Measurements from ENCODE around the gene TGM4. TPM values are rescaled to one million over a fixed set of nuclear protein-coding genes. Genes with fewer than 3 reads are reported as not detected.

TGM4 gene
- total and polyA plus RNA-seq, 2 donors from 2014 or later = not detected

GRCh38 chr3:44905446-44906157, 31.2 kb downstream of the TGM4 start:
- intact Hi-C loops (cut with DNase I) = no loop called here
- H3K9me3 ChIP-seq (ENCODE audit: control insufficient read depth in 2 of 3, insufficient read depth in 1 of 3, low read length in 3 of 3) = no peaks in the 10 kb centered on the region
- H3K4me1 ChIP-seq (ENCODE audit: control insufficient read depth in 2 of 3, insufficient read depth in 2 of 3, low read depth in 1 of 3, low read length in 3 of 3) = no peaks in the 10 kb centered on the region
- TF ChIP-seq, protein P1, sequence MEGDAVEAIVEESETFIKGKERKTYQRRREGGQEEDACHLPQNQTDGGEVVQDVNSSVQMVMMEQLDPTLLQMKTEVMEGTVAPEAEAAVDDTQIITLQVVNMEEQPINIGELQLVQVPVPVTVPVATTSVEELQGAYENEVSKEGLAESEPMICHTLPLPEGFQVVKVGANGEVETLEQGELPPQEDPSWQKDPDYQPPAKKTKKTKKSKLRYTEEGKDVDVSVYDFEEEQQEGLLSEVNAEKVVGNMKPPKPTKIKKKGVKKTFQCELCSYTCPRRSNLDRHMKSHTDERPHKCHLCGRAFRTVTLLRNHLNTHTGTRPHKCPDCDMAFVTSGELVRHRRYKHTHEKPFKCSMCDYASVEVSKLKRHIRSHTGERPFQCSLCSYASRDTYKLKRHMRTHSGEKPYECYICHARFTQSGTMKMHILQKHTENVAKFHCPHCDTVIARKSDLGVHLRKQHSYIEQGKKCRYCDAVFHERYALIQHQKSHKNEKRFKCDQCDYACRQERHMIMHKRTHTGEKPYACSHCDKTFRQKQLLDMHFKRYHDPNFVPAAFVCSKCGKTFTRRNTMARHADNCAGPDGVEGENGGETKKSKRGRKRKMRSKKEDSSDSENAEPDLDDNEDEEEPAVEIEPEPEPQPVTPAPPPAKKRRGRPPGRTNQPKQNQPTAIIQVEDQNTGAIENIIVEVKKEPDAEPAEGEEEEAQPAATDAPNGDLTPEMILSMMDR (IDR thresholded peaks at IDR 0.05; ENCODE audit: borderline replicate concordance, extremely low read depth, insufficient read depth) = no peak
- no peaks in the 10 kb centered on the region for H3K27me3 ChIP-seq (ENCODE audit: control insufficient read depth, insufficient read depth, low read length)
- DNase-seq (no peak), FAIRE-seq (no peak)
- no peak overlapping the region for H3K9ac ChIP-seq (ENCODE audit: low read length in 3 of 3)
- H3K36me3 ChIP-seq (ENCODE audit: control insufficient read depth in 2 of 3, insufficient read depth in 3 of 3, low read length in 3 of 3) = no peaks in the 10 kb centered on the region
- H3K4me3 ChIP-seq (ENCODE audit: low read length in 3 of 3) = no peak overlapping the region
- no peak overlapping the region for H3K27ac ChIP-seq (ENCODE audit: low read depth in 2 of 2, low read length in 2 of 2)

DNA sequence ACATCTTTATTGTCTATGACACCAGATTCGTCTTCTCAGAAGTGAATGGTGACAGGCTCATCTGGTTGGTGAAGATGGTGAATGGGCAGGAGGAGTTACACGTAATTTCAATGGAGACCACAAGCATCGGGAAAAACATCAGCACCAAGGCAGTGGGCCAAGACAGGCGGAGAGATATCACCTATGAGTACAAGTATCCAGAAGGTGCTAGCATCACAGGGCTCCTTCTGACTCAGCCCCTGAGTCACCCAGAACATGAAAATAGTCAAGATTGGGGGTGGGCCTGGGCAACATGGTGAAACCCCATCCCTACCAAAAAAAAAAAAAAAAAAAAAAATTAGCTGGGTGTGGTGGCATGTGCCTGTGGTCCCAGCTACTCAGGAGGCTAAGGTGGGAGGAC, 32.6 kb downstream of the TGM4 start:
- intact Hi-C loops (cut with DNase I) = no loop called here

DNA sequence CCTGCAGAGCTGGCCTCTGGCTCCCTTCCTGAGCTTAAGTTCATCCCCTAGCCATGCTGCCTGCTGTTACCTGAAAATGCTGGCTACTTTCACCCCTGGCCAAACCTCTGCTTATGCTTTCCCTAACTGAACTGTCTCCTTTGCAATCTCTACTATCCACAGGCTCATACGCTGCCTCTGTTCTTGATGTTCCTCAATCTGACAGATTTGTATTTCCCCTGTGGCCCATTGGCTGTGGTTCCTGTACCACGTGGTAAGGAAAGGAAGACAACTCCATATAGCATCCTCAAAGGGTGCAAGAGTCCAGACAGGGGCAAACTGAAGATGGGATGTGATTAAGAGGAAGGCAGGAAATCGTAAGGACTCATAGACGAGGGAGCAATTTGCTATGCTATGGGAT, 33.2 kb downstream of the TGM4 start:
- intact Hi-C loops (cut with DNase I) = no loop called here

More for the DNA sequence above, 32.6 kb downstream of the TGM4 start:
- H3K4me1 ChIP-seq (ENCODE audit: control insufficient read depth in 2 of 3, insufficient read depth in 2 of 3, low read depth in 1 of 3, low read length in 3 of 3) = no peaks in the 10 kb centered on the region
- FAIRE-seq (no peak), DNase-seq (no peak)
- H3K27ac ChIP-seq (ENCODE audit: low read depth in 2 of 2, low read length in 2 of 2) = no peak overlapping the region
- TF ChIP-seq, protein P1 (IDR thresholded peaks at IDR 0.05; ENCODE audit: borderline replicate concordance, extremely low read depth, insufficient read depth) = no peak
- H3K9ac ChIP-seq (ENCODE audit: low read length in 3 of 3) = no peak overlapping the region
- no peak overlapping the region for H3K4me3 ChIP-seq (ENCODE audit: low read length in 3 of 3)
- no peaks in the 10 kb centered on the region for H3K9me3 ChIP-seq (ENCODE audit: control insufficient read depth in 2 of 3, insufficient read depth in 1 of 3, low read length in 3 of 3)
- no peaks in the 10 kb centered on the region for H3K36me3 ChIP-seq (ENCODE audit: control insufficient read depth in 2 of 3, insufficient read depth in 3 of 3, low read length in 3 of 3)
- no peaks in the 10 kb centered on the region for H3K27me3 ChIP-seq (ENCODE audit: control insufficient read depth, insufficient read depth, low read length)

More for the DNA sequence above, 33.2 kb downstream of the TGM4 start:
- H3K4me3 ChIP-seq (ENCODE audit: low read length in 3 of 3) = no peak overlapping the region
- H3K36me3 ChIP-seq (ENCODE audit: control insufficient read depth in 2 of 3, insufficient read depth in 3 of 3, low read length in 3 of 3) = no peaks in the 10 kb centered on the region
- no peak overlapping the region for H3K27ac ChIP-seq (ENCODE audit: low read depth in 2 of 2, low read length in 2 of 2)
- FAIRE-seq (no peak), DNase-seq (no peak)
- H3K4me1 ChIP-seq (ENCODE audit: control insufficient read depth in 2 of 3, insufficient read depth in 2 of 3, low read depth in 1 of 3, low read length in 3 of 3) = no peaks in the 10 kb centered on the region
- TF ChIP-seq, protein P1 (IDR thresholded peaks at IDR 0.05; ENCODE audit: borderline replicate concordance, extremely low read depth, insufficient read depth) = no peak
- no peaks in the 10 kb centered on the region for H3K9me3 ChIP-seq (ENCODE audit: control insufficient read depth in 2 of 3, insufficient read depth in 1 of 3, low read length in 3 of 3)
- H3K9ac ChIP-seq (ENCODE audit: low read length in 3 of 3) = no peak overlapping the region
- no peaks in the 10 kb centered on the region for H3K27me3 ChIP-seq (ENCODE audit: control insufficient read depth, insufficient read depth, low read length)

All from kidney (tissue), 14 donors.